NK-92 (cell line): ENCODE results near the gene WDR53.
A peak's percentile ranks its signal among the peaks of the same experiment; 100 is the strongest.
"Not testable (repeated sequence)": the region's sequence is repeated elsewhere in the genome, so short reads cannot be mapped to it uniquely, and the experiment has no call there.

Experiments
- DNase-seq: peaks from one replicate; lab custom pipeline; 2025; ENCODE audit not compliant: unreplicated experiment; lab: John Stamatoyannopoulos, UW

WDR53 gene

DNA sequence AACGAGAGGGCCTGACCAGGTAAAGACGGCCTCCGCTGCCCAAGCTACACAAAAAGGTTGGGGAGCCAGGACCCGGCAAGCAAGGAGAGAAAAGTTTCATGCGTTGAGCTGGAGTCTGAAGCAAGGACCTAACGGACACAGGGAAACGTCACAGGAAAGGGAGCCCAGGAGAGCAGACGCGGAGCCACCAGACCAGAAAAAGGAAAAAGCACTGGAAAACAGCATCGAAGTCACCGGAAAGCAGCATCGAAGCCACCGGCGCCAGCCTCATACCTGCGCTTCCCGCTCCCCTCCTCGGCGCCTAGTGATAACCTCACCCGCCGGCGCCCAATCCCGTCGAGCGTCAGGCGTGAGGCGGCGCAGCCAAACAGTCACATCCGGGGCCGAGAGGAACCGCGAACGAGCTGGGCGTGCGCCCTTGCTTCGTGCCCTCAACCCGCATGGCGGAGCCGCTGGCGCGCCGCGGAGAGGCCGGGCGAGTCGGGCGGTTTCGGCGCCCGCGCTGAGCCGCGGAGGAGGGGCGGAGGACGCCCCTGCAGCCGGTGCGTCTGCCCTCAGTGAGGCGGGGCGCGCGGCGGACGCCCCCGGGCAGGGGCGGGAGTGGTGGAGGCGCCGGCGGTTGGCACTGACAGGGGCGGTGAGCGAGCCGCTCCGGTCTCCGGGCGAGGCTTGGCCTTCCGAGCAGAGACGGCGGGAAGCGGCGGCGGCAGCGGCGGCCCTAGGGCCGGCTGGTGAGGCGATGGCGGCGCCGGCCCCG, at the start of gene WDR53, which contains the start of gene FBXO45:
Gene WDR53 (minus strand): TSS at position 309 of the 757 bp plus-strand sequence. CDS start 7,079 bp downstream, outside the sequence.
Gene FBXO45 (plus strand): TSS at position 415 of the 757 bp plus-strand sequence. CDS start 325 bp downstream, at position 740.
- DNase-seq, result peak; percentile 77

DNA sequence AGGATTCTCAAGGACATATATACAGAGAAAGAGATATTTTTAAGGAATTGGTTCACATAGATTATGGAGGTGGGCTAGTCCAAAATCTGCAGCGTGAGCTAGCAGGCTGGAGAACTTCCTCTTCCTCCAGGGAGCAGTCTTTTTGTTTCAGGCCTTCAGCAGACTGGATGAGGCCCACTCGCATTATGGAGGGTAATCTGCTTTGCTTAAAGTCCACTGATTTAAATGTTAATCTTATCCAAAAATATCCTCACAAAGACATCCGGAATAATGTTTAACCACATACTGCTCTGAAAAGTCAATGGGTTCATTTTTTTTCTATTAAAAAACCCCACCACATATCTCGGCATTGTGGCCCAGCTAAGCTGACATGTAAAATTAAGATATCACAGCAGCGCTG, 48.9 kb upstream of the WDR53 start:
- no peak for DNase-seq

DNA sequence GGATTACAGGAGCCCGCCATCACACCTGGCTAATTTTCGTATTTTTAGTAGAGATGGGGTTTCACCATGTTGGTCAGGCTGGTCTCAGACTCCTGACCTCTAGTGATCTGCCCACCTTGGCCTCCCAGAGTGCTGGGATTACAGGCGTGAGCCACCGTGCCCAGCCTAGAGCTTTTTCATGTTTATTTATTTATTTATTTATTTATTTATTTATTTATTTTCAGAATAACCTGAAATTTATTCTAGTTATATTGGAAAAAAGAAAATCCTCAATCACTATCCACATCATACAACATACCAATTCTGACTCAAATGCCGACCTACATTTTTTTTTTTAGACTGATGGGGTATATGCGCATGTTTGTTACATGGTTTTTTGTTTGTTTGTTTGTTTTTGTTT, 46.9 kb upstream of the WDR53 start:
- not testable (repeated sequence) for DNase-seq

DNA sequence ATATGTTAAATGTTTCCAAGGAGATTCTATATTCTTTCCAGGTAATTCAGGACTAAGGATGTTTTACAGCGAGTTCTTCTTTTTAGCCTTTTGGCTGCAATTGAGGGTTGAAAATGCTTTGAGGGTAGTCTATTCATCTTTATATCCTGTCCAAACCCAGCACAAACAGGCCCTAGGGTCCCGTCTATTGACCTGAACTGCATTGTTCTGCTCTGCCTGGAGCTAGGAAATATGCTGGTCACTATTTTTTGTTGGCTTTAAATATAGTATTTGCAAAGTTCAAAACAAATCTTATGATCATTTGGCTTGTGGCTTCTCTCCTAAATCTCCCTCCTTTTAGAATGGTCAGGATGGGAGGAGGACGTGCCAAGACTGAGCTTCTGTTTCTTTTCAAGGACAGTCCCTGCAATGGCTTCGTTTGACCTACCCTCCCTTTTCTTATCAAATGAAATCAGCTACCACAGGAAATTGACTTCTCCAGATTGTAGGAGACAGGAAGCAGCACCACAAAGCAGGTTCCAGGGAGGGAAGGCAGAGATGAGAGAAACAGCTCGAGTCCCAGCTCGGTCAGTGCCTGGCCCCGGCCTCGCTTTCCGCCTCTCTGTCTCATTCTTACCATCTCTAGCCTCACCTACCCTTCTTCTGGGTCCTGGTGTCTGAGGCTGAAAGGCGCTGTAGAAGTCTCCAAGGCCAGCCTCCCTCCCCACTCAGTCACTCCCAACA, 43.6 kb upstream of the WDR53 start:
- DNase-seq, result no peak

DNA sequence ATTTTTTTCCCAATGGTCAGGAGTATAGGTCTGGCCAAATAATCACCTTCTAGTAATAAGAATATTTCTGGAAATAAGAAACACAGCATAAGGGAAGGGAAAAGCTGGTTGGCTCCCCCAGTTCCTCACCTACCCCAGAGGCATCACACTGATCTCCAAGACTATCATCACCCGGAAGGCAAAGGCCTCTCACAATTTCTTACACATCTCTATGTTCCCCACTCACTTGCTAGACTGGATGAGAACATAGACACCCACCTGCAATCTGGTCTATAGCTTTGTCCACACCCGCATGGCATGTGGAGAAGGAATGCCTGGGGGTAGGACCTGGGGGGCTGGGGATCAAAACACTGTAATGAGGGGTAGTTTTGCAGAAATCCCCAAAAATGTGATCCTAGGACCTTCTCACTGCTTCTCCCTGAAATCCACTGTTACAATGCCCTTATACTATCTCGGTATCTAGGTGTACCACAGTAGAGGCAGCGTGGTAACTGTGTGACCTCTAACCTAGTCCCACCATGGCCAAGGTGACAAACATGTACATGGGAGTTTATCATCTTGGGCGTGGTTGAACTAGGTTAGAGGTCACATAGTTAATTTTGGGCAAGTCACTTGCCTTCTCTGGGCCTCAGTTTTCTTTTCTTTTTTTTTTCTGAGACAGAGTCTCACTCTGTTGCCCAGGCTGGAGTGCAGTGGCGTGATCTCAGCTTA, 41.6 kb upstream of the WDR53 start:
- DNase-seq, result no peak

DNA sequence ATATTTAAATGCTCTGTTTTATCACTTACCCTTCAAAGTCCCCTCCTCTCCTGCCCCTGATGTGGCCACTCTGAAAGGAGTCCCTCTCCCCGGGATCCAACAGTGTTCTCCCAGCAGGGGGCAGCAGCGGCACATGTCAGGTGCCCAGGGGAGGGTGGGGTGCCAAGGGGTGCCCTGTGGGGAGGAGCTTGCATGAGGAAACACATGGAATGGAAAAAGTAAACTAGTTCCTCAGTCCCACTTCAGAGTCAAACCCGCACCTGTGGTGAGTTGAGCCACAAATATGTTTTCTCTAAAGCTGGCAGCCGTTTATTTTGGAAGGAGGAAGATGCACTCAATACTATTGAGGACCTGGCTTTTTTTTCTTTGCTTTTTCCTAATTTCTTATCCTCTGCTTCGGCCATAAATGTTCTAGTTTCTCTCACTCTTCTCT, 41.0 kb upstream of the WDR53 start:
- peak; percentile 75 for DNase-seq

DNA sequence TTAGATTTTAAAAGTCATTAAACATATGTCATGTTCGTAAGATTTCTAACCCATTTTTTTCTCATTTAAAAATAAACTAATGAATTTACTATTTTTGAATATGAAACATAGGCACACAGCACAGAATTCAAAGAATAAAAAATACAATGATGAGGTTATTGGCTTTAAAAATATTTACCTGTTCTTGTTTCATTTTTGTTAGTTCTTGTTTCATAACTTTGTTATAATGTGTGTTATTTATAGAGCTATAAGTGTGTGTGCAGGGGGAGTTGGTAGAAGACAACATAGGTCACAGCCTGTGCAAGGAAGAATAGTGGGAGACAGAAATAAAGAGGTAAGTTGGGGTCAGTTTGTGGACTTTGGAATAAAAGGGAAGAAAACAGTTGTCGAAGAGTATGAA, 40.3 kb upstream of the WDR53 start:
- DNase-seq, result no peak

DNA sequence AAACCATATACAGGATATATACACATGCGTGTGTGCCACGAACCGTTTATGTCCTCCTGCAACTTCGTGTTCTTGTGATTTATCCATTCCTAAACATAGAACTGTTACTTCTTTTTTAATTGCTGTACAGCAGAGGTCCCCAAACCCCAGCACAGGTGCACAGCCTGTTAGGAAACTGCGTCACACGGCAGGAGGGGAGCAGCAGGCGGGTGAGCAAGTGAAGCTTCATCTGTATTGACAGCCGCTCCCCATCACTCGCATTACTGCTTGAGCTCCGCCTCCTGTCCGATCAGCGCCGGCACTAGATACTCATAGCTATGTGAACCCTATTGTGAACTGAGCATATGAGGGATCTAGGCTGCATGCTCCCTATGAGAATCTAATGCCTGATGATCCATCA, 36.2 kb upstream of the WDR53 start:
- DNase-seq, result no peak

DNA sequence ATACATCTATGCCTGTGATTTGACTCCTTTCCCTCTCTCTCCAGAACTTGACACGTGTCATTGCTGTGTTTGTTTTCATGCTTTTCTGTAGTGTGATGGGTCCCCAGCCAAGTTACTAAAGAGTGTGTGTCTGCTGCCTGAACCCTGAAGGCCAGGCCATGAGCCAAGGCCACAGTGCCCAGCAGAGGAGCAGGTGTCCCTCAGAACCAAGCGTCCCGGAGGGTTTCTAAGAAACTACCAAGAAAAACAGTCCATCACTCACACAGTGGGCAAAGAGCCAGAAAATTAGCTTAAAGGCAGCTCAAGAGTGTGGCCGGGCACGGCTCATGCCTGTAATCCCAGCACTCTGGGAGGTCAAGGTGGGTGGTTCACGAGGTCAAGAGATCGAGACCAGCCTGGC, 35.3 kb upstream of the WDR53 start:
- no peak for DNase-seq

DNA sequence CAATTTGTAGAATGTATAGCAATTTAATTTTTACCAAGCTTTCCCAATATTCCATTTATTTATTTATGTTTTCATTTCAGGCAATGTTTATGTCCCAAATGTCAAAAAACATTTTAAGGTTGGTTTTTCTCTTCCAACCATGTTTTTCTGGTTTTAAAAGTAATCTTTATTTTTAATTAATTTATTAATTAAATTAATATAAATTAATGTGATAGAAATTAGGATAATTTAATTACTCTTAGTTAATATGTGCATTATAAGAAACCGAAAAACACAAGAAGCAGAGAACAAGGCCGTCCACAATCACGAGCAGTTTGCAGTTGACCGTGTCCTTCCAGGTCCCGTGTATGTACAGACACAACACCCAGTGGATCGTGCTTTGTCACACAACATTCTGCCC, 34.3 kb upstream of the WDR53 start:
- DNase-seq, result no peak

DNA sequence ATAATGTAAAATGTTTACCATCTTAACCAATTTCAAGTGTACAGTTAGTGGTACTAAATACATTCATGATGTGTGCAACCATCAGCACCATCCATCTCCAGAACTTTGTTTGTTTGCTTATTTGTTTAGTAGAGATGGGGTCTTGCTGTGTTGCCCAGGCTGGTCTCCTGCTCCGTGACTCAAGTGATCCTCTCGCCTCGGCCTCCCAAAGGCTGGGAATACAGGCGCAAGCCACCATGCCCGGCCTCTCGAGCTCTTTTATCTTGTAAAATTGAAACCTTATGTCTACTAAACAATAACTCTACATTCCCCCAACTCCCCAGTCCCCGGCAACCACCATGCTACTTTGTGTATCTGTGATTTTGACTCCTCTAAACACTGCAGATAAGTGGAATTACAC, 32.0 kb upstream of the WDR53 start:
- no peak for DNase-seq

DNA sequence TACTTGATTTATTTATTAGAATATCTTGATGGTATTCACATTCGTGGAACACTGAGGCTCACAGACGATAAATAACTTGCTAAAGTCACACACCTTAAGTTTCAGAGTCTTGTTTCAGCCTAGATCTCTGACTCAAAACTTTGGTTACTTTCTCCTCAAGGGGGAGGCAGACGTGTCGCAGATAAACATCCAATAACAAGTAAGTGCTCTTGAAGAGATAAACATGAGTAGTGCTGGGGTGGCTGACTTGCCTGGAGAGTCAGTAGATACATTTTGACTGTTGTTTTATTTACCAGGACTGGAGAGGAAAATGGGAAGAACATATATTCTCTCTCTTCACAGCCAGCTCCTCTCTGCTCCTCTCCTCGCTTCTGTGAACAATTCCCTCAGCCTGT, 31.4 kb upstream of the WDR53 start:
- DNase-seq, result no peak

DNA sequence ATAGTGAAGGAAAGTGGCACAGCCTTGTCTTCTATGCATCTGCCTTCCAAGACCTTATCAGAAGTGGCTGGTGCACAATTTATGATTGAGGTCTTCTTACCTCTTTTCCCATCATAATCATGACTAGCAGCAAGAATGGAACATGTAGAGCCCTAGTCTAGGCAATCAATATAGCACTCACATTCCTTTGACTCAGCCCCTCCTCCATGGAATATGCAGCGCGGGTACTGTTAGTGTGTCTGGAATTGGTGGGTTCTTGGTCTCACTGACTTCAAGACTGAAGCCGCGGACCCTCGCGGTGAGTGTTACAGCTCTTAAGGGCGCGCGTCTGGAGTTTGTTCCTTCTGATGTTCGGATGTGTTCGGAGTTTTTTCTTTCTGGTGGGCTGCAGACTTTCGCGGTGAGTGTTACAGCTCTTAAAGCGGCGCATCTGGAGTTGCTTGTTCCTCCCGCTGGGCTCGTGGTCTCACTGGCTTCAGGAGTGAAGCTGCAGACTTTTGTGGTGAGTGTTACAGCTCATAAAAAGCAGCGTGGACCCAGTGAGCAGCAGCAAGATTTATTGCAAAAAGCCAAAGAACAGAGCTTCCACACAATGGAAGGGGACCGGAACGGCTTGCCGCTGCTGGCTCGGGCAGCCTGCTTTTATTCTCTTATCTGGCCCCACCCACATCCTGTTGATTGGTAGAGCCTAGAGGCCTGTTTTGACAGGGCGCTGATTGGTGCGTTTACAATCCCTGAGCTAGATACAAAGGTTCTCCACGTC, 29.8 kb upstream of the WDR53 start:
- DNase-seq, result not testable (repeated sequence)

DNA sequence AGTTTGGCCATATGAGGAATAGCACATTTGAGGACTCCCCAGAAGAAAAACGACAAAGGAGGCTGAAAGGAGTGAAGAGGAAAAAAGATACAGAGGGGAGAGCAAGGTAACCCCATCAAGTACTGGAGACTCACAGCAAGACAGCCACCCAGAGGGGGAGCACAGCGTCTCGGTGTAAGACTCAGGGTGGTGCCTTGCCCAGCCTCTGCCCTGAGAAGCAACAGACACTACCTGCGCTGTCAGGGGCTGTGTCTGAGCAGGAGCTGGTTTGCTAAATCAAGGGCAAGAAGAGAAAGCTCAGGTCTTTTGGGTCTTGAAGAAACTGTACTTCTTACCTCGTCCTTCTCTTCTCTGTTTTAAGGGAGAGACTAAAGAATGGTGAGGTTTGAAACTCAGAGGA, 28.0 kb upstream of the WDR53 start:
- DNase-seq, result no peak

DNA sequence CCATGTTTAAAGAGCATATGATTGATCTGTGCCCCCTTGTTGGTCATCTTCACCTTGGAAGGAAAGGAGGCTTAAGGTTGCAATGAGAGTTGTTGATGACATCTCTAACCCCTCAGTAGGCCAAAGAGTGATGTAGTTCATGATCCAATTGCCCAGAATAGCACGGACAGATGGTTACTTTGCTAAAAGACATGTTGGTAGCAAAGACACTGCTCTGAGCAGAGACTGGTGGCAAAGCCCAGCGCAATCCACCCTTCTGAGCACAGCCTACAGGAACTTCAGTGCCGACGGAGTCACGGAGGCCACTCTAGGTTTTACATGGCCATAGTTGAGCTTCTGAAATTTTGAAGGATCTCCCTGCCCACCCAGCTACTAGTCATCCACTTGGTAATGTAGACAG, 21.9 kb upstream of the WDR53 start:
- DNase-seq, result no peak

DNA sequence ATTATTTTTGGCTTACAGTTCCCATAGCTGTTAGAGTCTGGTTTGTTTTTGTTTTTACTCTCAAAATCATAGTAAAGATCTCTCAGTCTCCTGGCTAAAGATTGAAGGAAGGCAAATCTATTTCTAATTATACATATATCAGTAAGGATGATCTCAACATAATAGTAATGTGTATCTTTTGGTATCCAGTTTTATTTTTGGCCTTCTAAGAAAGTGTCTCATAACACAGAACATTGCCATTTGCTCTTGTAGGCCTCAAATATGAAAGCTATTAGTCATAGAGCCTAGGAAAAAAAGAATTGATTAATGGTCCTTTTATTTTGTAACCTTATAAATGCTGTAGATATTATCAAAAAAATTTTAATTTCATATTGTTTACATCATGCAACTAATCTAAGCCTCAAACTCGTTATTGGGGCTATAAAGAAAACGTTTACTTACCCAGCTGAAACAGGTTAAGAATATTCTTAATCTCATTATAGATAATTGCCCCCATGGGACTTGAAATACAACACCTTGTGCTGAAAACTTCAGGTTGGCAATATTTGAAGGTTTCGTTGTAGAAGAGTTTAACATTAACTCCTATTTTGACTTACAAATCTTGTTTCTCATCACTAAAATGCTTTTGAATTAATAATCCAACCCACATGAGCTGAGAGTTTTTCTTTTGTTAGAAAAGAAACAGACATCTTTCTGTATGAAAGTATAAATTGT, 16.8 kb upstream of the WDR53 start:
- no peak for DNase-seq

DNA sequence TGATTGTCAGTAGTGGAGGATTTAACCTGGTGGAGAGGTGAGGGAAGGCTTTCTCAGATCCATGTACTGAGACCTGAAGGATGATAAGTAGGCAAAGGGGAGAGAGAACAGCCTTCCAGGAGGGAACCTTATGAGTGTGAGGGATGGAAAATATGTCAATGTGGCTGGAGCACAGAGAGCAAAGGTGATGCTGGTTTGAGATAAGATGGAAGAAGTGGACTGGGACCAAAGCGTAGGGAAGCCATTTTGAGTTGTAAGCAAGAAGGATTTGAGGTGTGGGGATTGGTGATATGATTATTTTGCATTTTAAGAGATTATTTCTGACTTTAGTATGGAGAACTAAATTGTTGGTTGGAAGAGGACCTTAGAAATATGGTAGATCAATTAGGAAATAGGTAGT, 4.0 kb upstream of the WDR53 start:
- DNase-seq, result no peak

DNA sequence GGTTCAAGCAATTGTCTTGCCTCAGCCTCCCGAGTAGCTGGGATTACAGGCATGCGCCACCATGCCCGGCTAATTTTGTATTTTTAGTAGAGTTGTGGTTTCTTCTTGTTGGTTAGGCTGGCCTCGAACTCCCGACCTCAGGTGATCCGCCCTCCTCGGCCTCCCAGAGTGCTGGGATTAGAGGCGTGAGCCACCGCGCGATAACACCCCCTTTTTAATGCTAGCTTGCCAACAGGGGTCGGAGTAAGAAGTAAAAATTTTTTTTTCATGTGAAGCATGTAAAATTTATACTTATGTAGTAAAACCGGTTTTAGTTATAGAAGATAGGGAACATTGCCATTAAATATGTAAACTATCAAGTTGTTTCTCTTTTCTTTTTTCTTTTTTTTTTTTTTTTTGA, 2.0 kb upstream of the WDR53 start:
- DNase-seq, result not testable (repeated sequence)

DNA sequence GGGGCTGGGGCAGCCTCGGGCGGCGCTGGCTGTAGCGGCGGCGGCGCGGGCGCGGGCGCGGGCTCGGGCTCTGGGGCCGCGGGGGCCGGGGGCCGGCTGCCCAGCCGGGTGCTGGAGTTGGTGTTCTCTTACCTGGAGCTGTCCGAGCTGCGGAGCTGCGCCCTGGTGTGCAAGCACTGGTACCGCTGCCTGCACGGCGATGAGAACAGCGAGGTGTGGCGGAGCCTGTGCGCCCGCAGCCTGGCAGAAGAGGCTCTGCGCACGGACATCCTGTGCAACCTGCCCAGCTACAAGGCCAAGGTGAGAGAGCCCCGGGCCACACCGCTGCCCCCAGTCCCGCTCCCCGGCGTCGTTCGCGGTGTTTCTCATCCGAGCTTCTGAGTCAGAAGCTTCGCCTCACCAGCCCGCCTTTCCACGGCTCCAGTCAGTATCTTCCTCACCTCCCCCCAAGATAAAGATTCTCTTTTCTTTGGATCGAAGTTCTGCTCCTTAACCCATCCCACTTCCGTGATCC, 706 bp upstream of the WDR53 start:
- no peak for DNase-seq

DNA sequence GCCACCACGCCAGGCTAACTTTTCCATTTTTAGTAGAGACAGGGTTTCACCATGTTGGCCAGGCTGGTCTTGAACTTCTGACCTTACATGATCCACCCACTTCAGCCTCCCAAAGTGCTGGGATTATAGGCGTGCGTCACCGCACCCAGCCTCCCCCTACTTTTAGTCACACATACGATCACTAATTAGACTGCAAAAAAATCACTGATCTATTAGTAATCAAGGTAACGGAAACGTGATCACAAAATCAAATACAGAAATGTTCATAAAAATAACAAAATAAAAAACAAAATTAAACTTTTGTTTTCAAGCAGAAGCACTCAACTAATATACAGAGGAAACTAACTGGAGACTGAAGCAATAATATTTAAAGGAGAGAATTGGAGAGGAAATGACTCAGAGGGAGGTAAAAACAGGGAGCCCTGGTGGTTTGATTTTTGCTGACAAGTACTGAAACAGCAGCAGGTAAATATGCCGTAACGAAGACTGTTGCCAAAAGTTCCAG, 4.6 kb downstream of the WDR53 start:
- no peak for DNase-seq
